ENCODE data around the gene ALKBH5.

ALKBH5 gene

GRCh38 chr17:18194804-18195203, 11.2 kb downstream of the ALKBH5 start:
- H3K4me1 ChIP-seq (ENCODE audit: control insufficient read depth, low read length) = no peaks in the 10 kb centered on the region; the same call in 1 of the 2 replicates
- no peak for TF ChIP-seq EZH2phosphoT487 (IDR thresholded peaks at IDR 0.05; ENCODE audit: borderline replicate concordance, low read length)
- peaks cover 19% of the 10 kb centered on the region for H4K20me1 ChIP-seq (ENCODE audit: control insufficient read depth, insufficient read depth, low read depth, low read length)
- H3K4me2 ChIP-seq (ENCODE audit: low read length) = no peak overlapping the region
- H3K79me2 ChIP-seq (ENCODE audit: control insufficient read depth, low read length) = peaks cover 96% of the 10 kb centered on the region
- H3F3A ChIP-seq (ENCODE audit: control insufficient read depth, insufficient read depth) = 0 out of 2 replicates have a peak, but pooled peaks cover 2% of the 10 kb centered on the region
- peaks cover 88% of the 10 kb centered on the region for H3K36me3 ChIP-seq (ENCODE audit: control insufficient read depth, low read length)
- H3K27me3 ChIP-seq (ENCODE audit: control insufficient read depth, low read length) = no peaks in the 10 kb centered on the region
- no peak overlapping the region for H3K27ac ChIP-seq (ENCODE audit: low read depth, low read length)
- H3K9me2 ChIP-seq (replicated peaks; ENCODE audit: control insufficient read depth, low read length) = no peaks in the 10 kb centered on the region
- no peaks in the 10 kb centered on the region for H3K9me3 ChIP-seq (ENCODE audit: control insufficient read depth, insufficient read depth, low read length)
- no peak overlapping the region for H3K4me3 ChIP-seq (ENCODE audit: low read length)

- TF ChIP-seq EZH2phosphoT487 (IDR thresholded peaks at IDR 0.05; ENCODE audit: borderline replicate concordance, low read length) = no peak
- TF ChIP-seq CTCF (IDR thresholded peaks at IDR 0.05; ENCODE audit: low read depth, low read length, poor library complexity, severe bottlenecking) = no peak
- no peak overlapping the region for H3K27ac ChIP-seq (ENCODE audit: low read depth, low read length)
- H3K27me3 ChIP-seq (ENCODE audit: control insufficient read depth, low read length) = no peaks in the 10 kb centered on the region
- no peak overlapping the region for H3K4me2 ChIP-seq (ENCODE audit: low read length)
- H3F3A ChIP-seq (ENCODE audit: control insufficient read depth, insufficient read depth) = 0 out of 2 replicates have a peak, but pooled peaks cover 2% of the 10 kb centered on the region
- H4K20me1 ChIP-seq (ENCODE audit: control insufficient read depth, insufficient read depth, low read depth, low read length) = peaks cover 19% of the 10 kb centered on the region
- H3K9me3 ChIP-seq (ENCODE audit: control insufficient read depth, insufficient read depth, low read length) = no peaks in the 10 kb centered on the region
- no peak overlapping the region for H3K4me3 ChIP-seq (ENCODE audit: low read length)
- H3K4me1 ChIP-seq (ENCODE audit: control insufficient read depth, low read length) = no peaks in the 10 kb centered on the region
- H3K9me2 ChIP-seq (replicated peaks; ENCODE audit: control insufficient read depth, low read length) = no peaks in the 10 kb centered on the region
- H3K36me3 ChIP-seq (ENCODE audit: control insufficient read depth, low read length) = peaks cover 87% of the 10 kb centered on the region
- peaks cover 94% of the 10 kb centered on the region for H3K79me2 ChIP-seq (ENCODE audit: control insufficient read depth, low read length)
Measured at GRCh38 chr17:18195246-18195645, 11.6 kb downstream of the ALKBH5 start.

- Histone ChIP-seq H3K79me2 (ENCODE audit: control insufficient read depth, low read length) (peaks cover 91% of the 10 kb centered on the region), H3K36me3 (ENCODE audit: control insufficient read depth, low read length) (peaks cover 79% of the 10 kb centered on the region)
- no peak for TF ChIP-seq EZH2phosphoT487 (IDR thresholded peaks at IDR 0.05; ENCODE audit: borderline replicate concordance, low read length)
- no peak for TF ChIP-seq CTCF (IDR thresholded peaks at IDR 0.05; ENCODE audit: low read depth, low read length, poor library complexity, severe bottlenecking)
Measured at GRCh38 chr17:18197535-18198194, 14.0 kb downstream of the ALKBH5 start.

GRCh38 chr17:18198530-18198929, 14.9 kb downstream of the ALKBH5 start:
- H3K27ac ChIP-seq (ENCODE audit: low read depth, low read length) = no peak overlapping the region
- H3K36me3 ChIP-seq (ENCODE audit: control insufficient read depth, low read length) = peaks cover 80% of the 10 kb centered on the region
- H3K4me2 ChIP-seq (ENCODE audit: low read length) = no peak overlapping the region
- no peaks in the 10 kb centered on the region for H3F3A ChIP-seq (ENCODE audit: control insufficient read depth, insufficient read depth)
- H3K27me3 ChIP-seq (ENCODE audit: control insufficient read depth, low read length) = no peaks in the 10 kb centered on the region
- H3K9me3 ChIP-seq (ENCODE audit: control insufficient read depth, insufficient read depth, low read length) = no peaks in the 10 kb centered on the region
- H3K79me2 ChIP-seq (ENCODE audit: control insufficient read depth, low read length) = peaks cover 90% of the 10 kb centered on the region
- H3K4me3 ChIP-seq (ENCODE audit: low read length) = no peak overlapping the region
- peaks cover 16% of the 10 kb centered on the region for H4K20me1 ChIP-seq (ENCODE audit: control insufficient read depth, insufficient read depth, low read depth, low read length)
- TF ChIP-seq CTCF (IDR thresholded peaks at IDR 0.05; ENCODE audit: low read depth, low read length, poor library complexity, severe bottlenecking) (no peak), EZH2phosphoT487 (IDR thresholded peaks at IDR 0.05; ENCODE audit: borderline replicate concordance, low read length) (no peak)
- no peaks in the 10 kb centered on the region for H3K4me1 ChIP-seq (ENCODE audit: control insufficient read depth, low read length)
- H3K9me2 ChIP-seq (replicated peaks; ENCODE audit: control insufficient read depth, low read length) = no peaks in the 10 kb centered on the region

More at GRCh38 chr17:18197535-18198194, 14.0 kb downstream of the ALKBH5 start:
- Histone ChIP-seq H4K20me1 (ENCODE audit: control insufficient read depth, insufficient read depth, low read depth, low read length) (peaks cover 16% of the 10 kb centered on the region), H3K9me2 (replicated peaks; ENCODE audit: control insufficient read depth, low read length) (no peaks in the 10 kb centered on the region), H3K4me1 (ENCODE audit: control insufficient read depth, low read length) (no peaks in the 10 kb centered on the region), H3K4me3 (ENCODE audit: low read length) (no peak overlapping the region), H3K4me2 (ENCODE audit: low read length) (no peak overlapping the region), H3K27me3 (ENCODE audit: control insufficient read depth, low read length) (no peaks in the 10 kb centered on the region), H3K27ac (ENCODE audit: low read depth, low read length) (no peak overlapping the region), H3F3A (ENCODE audit: control insufficient read depth, insufficient read depth) (no peaks in the 10 kb centered on the region), H3K9me3 (ENCODE audit: control insufficient read depth, insufficient read depth, low read length) (no peaks in the 10 kb centered on the region)
